AG08395 (cell line): ENCODE measurements around the gene ACER3.
A peak's percentile ranks its signal among the peaks of the same experiment; 100 is the strongest.
"Not testable (repeated sequence)": the region's sequence is repeated elsewhere in the genome, so short reads cannot be mapped to it uniquely, and the experiment has no call there.

ENCODE experiments used
- DNase-seq: peaks from one replicate; pipeline ENCODE4 v3.0.0; 2012; ENCODE audit warnings: mixed read lengths, low spot score

Gene ACER3

DNA sequence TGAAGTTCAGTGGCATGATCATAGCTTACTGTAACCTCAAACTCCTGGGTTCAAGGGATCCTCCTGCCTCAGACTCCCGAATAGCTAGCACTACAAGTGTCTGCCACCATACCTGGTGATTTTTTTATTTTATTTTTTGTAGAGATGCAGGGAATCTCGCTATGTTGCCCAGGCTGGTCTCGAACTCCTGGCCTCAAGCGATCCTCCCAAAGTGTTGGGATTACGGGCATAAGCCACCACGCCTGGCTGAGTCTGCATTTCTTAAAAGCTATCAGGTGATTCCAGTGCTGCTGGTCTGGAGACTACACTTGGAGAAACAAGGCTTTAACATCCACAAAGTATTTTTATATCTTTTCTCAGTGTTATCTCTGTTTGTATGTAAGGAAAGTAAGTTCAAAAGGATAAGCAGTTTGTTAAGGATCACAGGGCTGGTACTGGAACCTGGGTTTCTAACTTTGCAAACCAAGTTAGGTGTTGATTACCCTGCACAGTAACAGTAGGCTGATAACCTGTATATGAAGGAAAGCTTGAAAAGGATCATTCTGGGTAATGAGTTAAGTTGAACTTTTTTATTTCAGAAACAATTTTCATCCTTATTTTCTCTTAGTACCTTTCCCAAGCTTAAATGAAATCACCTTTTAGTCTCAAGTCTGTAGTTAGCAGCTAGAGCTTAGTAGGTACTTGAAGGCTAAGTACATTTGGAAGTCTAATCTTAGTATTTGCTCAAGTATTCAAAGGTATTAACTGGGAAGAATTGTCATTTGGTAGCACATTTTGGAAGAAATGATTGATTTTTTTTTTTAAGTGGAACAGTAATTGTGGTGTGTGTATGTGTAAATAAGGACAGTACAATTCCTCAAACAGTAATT lies 12.5 kb downstream of the ACER3 start:
- no peak for DNase-seq

DNA sequence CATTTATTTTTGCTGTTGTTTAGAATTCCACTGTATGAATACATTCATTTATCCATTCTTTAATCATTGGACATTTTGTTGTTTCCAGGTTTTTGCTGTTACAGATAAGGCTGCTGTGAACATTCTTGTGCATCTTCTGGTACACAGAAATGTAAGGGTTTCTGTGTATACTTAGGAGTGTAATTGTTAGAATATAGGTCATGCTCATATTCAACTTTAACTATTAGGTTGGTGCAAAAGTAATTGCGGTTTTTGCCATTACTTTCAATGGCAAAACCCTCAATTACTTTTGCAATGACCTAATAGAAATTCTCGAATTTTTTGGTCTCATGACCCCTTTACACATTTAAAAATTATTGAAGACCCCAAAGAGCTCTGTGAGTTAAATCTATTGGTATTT lies 17.3 kb downstream of the ACER3 start:
- DNase-seq: no peak

DNA sequence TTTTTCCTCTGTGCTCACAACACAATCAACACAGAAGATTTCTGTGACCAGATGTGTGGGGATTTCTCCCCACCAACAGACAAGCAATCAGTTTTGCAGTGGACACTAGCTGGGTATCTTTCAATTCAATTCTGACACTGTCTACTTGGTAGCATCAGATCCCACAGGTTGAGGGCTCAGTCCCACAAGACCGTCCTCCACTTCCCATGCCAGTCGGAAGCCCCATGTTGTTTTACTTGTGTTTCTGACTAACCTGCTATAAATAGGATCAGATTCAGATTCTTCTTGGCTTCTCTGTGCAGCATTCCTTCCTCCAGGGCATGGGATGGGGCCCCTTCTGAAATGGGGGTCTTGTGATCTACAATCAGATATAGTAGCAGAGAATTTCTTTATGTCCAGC lies 19.6 kb downstream of the ACER3 start:
- peak; percentile 5 for DNase-seq

GRCh38 chr11:76880956-76881355 lies 20.2 kb downstream of the ACER3 start:
- no peak for DNase-seq

DNA sequence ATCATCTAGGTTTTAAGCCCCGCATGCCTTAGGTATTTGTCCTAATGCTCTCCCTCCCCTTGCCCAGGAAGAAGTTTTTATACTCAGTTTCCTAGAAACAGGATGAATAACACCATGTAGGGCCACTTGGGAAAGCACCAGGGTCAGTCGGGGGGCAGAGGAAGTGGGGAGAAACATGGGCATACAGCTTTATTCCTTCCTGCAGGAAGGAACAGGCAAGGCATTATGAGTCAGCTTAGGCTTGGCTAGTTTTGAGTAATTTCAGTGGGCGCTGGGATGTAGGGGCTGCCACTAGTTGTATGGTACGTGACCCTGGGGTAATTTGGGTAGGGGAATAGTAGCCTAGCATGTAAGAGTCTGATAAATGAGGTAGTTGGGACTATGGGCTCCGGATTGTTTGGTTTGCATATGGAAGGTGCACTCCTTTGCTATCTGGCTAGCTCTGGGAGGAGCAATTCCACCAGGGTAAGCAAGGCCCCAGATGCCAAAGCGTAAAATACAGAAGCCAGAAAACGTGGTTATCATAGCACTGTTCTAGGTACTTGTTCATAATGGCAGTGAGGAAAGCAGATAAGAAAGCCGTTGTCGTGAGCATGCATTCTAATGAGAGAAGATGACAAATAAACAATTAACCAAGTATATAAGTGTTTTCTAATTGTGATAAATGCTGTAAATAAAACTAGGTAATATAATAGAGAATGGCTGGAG lies 24.8 kb downstream of the ACER3 start:
- peak; percentile 5 for DNase-seq

DNA sequence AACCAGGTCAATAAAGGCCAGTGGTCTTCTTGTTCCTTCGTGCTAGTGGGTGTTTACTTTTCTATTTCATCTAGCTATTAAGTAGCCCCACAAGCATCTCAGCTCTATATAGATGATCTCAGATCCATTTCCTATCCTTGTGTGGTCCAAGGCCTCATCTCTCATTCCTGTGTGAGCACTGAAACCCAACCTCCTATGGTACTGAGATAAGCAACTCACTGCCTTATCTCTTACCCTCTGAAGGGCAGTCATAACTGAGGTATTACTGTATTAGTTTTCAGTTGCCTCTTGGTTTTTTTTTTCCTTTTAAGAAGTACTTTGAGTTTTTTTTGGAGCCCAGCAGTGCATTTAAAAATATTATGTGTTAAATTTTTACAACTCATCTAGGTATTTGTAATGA lies 28.3 kb downstream of the ACER3 start:
- no peak for DNase-seq

DNA sequence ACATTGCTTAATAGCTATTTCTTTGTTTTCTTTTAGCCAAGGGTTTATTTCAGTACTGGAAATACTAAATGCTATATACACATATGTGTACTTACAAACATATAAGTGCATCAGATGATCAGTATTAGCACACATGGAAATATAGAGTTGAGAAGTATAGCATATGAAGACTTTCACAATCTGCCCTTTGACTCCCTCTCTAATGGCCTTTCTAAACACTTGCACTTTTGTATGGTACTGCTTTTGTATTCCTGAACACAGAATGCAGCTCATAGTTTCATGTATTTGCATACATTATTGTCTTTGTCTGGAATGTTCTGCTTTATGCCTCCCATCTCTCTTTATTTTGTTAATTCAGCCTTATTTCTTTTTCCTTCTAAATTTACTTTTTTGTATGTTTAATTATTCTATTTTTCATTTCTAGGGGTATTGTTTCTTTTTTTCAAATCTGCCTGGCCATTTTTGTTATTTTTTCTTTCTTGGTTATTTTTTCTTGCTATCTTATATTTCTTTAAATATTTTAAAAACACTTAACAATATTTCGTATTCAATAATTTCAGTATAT lies 28.8 kb downstream of the ACER3 start:
- no peak for DNase-seq

GRCh38 chr11:76890329-76890728 lies 29.6 kb downstream of the ACER3 start:
- DNase-seq: no peak

DNA sequence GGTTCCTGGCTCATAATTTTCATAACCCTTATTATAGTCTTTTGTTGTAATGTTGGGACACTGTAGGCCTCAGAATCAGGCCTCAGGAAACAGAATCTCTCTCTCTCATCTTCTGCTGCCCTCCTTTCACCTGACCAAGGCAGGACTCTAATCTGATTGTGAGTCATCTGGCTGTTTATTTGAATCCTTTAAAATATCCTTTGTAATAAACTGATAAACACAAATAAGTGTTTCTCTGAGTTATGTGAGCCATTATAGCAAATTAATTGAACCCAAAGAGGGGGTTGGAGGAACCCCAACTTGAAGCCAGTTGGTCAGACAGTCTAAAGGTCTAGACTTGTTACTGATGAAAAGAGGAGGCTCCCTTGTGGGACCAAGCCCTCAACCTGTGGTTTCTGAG lies 30.6 kb downstream of the ACER3 start:
- no peak for DNase-seq

- DNase-seq: no peak
Observed at GRCh38 chr11:76891793-76892192, 31.1 kb downstream of the ACER3 start.

DNA sequence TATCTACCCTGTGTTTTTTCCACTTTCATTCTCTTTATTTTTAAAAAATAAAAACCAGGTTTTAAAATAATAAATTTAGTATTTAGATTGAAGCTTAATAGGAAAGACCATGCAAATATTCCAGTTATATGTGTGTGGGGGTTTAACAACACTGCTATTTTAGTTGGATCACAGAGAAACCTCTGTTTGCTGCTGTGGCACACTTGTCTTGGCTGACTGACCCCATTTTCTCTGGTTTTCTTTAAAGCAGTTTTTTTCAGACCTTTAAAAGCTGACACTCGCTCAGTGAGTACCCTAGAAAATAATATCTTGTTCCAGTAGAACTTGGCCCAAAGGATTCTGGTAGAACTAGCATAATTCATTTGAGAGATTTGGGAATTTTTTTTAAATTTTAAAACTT lies 31.6 kb downstream of the ACER3 start:
- DNase-seq: no peak

- DNase-seq: no peak
Observed at GRCh38 chr11:76897233-76897632, 36.5 kb downstream of the ACER3 start.

DNA sequence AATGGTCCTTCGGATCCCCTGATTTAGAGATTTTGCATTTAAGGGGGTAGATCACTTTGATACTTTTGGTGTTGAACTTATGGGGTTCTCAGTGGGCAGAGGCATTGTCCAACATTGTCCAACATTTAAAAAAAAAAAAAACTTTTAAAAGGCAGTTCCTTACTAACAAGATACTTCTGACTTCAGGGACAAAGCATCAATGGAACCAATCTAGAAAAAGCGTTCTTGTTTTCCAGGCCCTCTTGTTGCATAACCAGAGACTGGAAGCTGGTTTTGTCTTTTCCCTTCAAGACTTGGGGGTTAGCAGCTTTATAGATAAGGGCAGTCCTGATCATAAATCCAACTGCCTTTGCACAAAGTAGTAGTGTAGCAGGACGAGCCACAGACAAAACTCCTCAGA lies 40.4 kb downstream of the ACER3 start:
- no peak for DNase-seq

GRCh38 chr11:76901622-76902021 lies 40.9 kb downstream of the ACER3 start:
- DNase-seq: not testable (repeated sequence)

- DNase-seq: no peak
Observed at GRCh38 chr11:76902121-76903014, 41.6 kb downstream of the ACER3 start.

- DNase-seq: no peak
Observed at GRCh38 chr11:76903325-76903724, 42.6 kb downstream of the ACER3 start.

DNA sequence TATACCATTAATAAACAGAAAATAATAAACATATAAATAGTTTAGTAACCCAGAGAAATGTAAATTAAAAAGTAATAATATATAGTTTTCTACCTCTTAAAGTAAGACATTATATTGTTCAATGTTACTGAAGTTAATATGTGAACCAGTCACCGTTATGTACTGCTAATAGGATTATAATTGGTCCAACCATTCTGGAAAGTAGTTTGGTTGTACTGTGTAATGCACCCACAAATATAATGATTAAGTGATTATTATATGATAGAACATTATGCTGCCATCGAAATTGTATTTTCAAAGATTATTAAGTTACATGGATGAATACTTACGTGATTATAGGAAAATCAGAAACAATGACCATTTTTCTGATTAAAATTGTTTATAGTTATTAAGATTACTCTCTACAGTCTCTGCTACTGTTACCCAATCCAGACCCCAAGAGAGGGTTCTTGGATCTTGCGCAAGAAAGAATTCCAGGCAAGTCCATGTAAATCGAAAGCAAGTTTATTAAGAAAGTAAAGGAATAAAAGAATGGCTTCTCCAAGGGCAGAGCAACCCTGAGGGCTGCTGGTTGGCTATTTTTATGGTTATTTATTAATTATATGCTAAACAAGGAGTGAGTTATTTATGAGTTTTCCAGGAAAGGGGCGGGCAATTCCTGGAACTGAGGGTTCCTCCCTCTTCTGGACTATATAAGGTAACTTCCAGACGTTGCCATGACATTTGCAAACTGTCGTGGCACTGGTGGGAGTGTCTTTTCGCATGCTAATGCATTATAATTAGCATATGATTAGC lies 50.1 kb downstream of the ACER3 start:
- no peak for DNase-seq

GRCh38 chr11:76911415-76911808 lies 50.7 kb downstream of the ACER3 start:
- DNase-seq: no peak

GRCh38 chr11:76916712-76917111 lies 56.0 kb downstream of the ACER3 start:
- DNase-seq: no peak

GRCh38 chr11:76918941-76919386 lies 58.2 kb downstream of the ACER3 start:
- peak; percentile 53 for DNase-seq

GRCh38 chr11:76919467-76919866 lies 58.7 kb downstream of the ACER3 start:
- DNase-seq: no peak
